PC-3 (cell line): ENCODE results near the gene CIB2. TPM values are rescaled to one million over a fixed set of nuclear protein-coding genes. Genes with fewer than 3 reads are reported as not detected.

Experiments used
- ATAC-seq: fragments of 200-7000 bp; cut with Tn5 transposase; 2 replicates; pipeline ENCODE4 v1.9.1; 2020; ENCODE audit warnings: mild to moderate bottlenecking, moderate library complexity
- BruUV-seq: library from RNA; stranded (reverse); fragments of 400-500 nt; replicated peaks from 2 replicates; lab custom pipeline; 2021; lab: Mats Ljungman, UMichigan
- CTCF ChIA-PET: fragments of 300-600 bp; sonication (Branson Sonifier 250); formaldehyde crosslinking; loops from one replicate; lab custom pipeline; 2022; ENCODE audit warnings: antibody characterized with exemption; lab: Charles Lee
- POLR2A ChIA-PET: fragments of 300-600 bp; sonication (Branson Sonifier 250); formaldehyde crosslinking; loops from one replicate; lab custom pipeline; 2022; ENCODE audit warnings: antibody characterized with exemption; ENCODE audit not compliant: unreplicated experiment; lab: Charles Lee
- DNase-seq: peaks from one replicate; pipeline ENCODE4 v3.0.0-alpha.2; 2015
- H2AFZ ChIP-seq: fragments of 300-600 bp; sonication (generic); 2 replicates; pipeline ENCODE4 v1.6.0; 2016; ENCODE audit warnings: antibody characterized with exemption, low read length
- H3F3A ChIP-seq: fragments of 300-600 bp; sonication (generic); one replicate; pipeline ENCODE4 v1.6.0; 2017; ENCODE audit warnings: antibody characterized with exemption, low read length, control low read depth, mild to moderate bottlenecking; ENCODE audit not compliant: unreplicated experiment
- H3K27ac ChIP-seq: fragments of 300-600 bp; sonication (generic); 2 replicates; pipeline ENCODE4 v1.5.1; 2016; ENCODE audit warnings: mild to moderate bottlenecking, low read length
- H3K27me3 ChIP-seq: fragments of 300-600 bp; sonication (generic); 2 replicates; pipeline ENCODE4 v1.6.1; 2016; ENCODE audit warnings: low read length, mixed read lengths
- H3K36me3 ChIP-seq: fragments of 300-600 bp; sonication (generic); 2 replicates; pipeline ENCODE4 v1.6.1; 2016; ENCODE audit warnings: low read depth, mixed run types, low read length, mixed read lengths
- H3K4me1 ChIP-seq: fragments of 300-600 bp; sonication (generic); 2 replicates; pipeline ENCODE4 v1.5.1; 2016; ENCODE audit warnings: low read length; ENCODE audit not compliant: insufficient read depth
- H3K4me2 ChIP-seq: fragments of 300-600 bp; sonication (generic); 2 replicates; pipeline ENCODE4 v1.6.0; 2016; ENCODE audit warnings: low read length
- H3K4me3 ChIP-seq: fragments of 300-600 bp; sonication (generic); 2 replicates; pipeline ENCODE4 v1.5.1; 2016; ENCODE audit warnings: mild to moderate bottlenecking, low read length, mixed read lengths
- H3K79me2 ChIP-seq: fragments of 300-600 bp; sonication (generic); 2 replicates; pipeline ENCODE4 v1.6.1; 2017; ENCODE audit warnings: low read length, mixed read lengths
- H3K9ac ChIP-seq: fragments of 300-600 bp; sonication (generic); 2 replicates; pipeline ENCODE4 v1.6.0; 2016; ENCODE audit warnings: mild to moderate bottlenecking, low read length
- H3K9me2 ChIP-seq: fragments of 300-600 bp; sonication (generic); replicated peaks from 2 replicates; pipeline ENCODE4 v1.6.1; 2016; ENCODE audit warnings: mixed run types, low read length, mixed read lengths
- H3K9me3 ChIP-seq: fragments of 300-600 bp; sonication (generic); 2 replicates; pipeline ENCODE4 v1.6.1; 2016; ENCODE audit warnings: low read length, mixed read lengths
- H4K20me1 ChIP-seq: fragments of 300-600 bp; sonication (generic); 2 replicates; pipeline ENCODE4 v1.6.1; 2016; ENCODE audit warnings: low read length, mixed read lengths
- EZH2 ChIP-seq: fragments of 300-600 bp; sonication (generic); IDR thresholded peaks from one replicate; pipeline ENCODE4 v1.6.1; 2017; ENCODE audit warnings: antibody characterized with exemption, mild to moderate bottlenecking, low read length; ENCODE audit not compliant: unreplicated experiment
- EZH2phosphoT487 ChIP-seq: fragments of 300-600 bp; sonication (generic); IDR thresholded peaks from 2 replicates; pipeline ENCODE4 v1.6.1; 2018; ENCODE audit warnings: mild to moderate bottlenecking, antibody characterized with exemption, low read length, borderline replicate concordance
- intact Hi-C: fragments of 100-400 bp; cut with micrococcal nuclease; formaldehyde crosslinking; loops from 2 replicates; pipeline ENCODE4 v1.9.0; 2023
- total RNA-seq: library from RNA; depleted of rRNA; stranded (reverse); fragments of >200 nt; gene quantifications from 2 replicates; pipeline ENCODE4 v1.2.3, GENCODE V29; 2014
- TF ChIP-seq, protein P1 (sequence below): fragments of 300-600 bp; sonication (generic); conservative IDR thresholded peaks from 2 replicates; pipeline ENCODE4 v1.5.1; 2017; ENCODE audit warnings: antibody characterized with exemption, low read depth, mild to moderate bottlenecking, low read length

CIB2 gene
- total RNA-seq, 1 experiment from 2014 or later = 10.4 TPM

DNA sequence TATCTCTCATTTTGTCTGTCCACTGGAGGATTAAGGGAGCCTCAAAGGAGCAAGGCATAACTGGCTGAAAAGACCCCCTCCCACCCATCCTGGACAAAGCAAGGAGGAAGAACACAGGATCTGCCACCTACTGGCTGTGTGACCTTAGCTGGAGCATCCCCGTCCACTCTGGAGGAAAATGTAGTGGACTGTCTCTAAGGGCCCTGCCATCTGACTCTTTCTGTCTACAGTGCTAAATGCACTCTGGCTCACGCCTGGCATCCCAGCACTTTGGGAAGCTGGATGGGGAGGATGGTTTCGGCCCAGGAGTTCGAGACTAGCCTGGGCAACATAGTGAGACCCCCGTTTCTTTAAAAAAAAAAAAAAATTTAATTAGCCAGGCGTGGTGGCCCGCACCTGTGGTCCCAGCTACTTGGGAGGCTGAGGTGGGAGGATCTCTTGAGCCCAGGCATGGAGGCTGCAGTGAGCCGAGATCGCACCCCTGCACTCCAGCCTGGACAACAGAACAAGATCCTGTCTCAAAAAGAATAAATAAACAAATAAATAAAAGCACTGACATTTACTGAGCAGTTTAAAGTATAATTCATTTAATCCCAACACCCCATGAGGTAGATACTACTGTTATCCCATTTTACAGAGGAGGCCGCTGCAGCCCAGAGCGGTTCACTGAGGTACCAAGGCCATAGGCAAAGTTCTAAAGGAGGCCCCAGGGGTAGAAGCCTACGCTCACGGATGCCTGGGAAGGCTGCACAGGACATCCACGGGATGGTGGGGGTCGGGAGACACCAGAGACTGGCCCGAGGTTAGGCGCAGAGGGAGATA is 54.8 kb downstream of the CIB2 start:
- Histone ChIP-seq H3K4me2 (peak overlapping the region; percentile 97), H4K20me1 (no peaks in the 10 kb centered on the region), H3K9me2 (no peaks in the 10 kb centered on the region), H2AFZ (peak overlapping the region; percentile 80), H3K4me1 (peaks cover 15% of the 10 kb centered on the region), H3K79me2 (peaks cover 54% of the 10 kb centered on the region), H3F3A (no peaks in the 10 kb centered on the region), H3K27ac (peak overlapping the region; percentile 73; the same call in 1 of the 2 replicates), H3K36me3 (no peaks in the 10 kb centered on the region), H3K27me3 (no peaks in the 10 kb centered on the region), H3K9ac (peak overlapping the region; percentile 62), H3K4me3 (peak overlapping the region; percentile 78), H3K9me3 (no peaks in the 10 kb centered on the region)
- ATAC-seq (peak; percentile 1; the same call in 1 of the 2 replicates), DNase-seq (no peak)
- ChIA-PET POLR2A (no interaction called here), CTCF (no interaction called here)
- intact Hi-C loops = loop anchor here (10.0 kb wide), 1 partner anchor 72 kb away; no protein-coding TSS in a partner anchor
- TF ChIP-seq EZH2 = no peak
- TF ChIP-seq EZH2phosphoT487 = no peak
- TSS peak; percentile 34 for BruUV-seq

DNA sequence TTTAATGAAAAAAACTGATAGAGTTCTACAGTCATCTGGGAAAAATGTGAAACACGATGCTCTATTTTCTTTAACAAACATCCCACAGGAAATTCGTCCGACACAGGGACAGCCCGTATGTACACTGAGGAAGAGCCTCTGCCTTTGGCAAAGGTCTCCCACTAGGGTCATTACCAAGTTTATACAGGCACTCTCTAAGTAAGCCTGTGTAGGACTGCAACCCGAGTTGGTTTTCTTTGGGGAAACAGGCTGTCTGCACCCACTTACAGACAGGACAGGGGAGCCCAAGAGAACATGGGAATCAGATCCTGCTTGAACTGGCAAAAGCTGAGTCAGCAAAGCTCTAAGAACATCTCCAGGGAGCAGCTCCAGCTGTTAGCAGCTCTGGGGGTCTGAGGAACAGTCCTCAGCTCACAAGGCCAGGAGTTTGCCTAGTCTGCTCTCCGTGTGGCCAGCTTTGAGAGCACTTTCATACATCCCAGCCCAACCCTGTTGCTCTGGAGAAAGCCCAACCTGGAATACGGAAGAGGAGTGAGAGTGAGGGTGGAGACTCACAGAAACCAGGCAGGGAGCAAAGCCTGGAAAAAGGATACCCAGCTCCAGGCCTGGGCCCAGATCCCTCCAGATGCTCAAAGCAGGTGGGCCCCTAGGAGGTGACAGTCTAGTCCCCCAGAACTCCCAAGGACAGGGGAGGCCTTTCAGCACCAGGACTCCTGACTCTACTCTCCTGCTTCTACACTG is 55.6 kb downstream of the CIB2 start:
- no TSS peak for BruUV-seq
- TF ChIP-seq, protein P1, sequence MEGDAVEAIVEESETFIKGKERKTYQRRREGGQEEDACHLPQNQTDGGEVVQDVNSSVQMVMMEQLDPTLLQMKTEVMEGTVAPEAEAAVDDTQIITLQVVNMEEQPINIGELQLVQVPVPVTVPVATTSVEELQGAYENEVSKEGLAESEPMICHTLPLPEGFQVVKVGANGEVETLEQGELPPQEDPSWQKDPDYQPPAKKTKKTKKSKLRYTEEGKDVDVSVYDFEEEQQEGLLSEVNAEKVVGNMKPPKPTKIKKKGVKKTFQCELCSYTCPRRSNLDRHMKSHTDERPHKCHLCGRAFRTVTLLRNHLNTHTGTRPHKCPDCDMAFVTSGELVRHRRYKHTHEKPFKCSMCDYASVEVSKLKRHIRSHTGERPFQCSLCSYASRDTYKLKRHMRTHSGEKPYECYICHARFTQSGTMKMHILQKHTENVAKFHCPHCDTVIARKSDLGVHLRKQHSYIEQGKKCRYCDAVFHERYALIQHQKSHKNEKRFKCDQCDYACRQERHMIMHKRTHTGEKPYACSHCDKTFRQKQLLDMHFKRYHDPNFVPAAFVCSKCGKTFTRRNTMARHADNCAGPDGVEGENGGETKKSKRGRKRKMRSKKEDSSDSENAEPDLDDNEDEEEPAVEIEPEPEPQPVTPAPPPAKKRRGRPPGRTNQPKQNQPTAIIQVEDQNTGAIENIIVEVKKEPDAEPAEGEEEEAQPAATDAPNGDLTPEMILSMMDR = no peak
- TF ChIP-seq EZH2 = no peak
- TF ChIP-seq EZH2phosphoT487 = no peak

DNA sequence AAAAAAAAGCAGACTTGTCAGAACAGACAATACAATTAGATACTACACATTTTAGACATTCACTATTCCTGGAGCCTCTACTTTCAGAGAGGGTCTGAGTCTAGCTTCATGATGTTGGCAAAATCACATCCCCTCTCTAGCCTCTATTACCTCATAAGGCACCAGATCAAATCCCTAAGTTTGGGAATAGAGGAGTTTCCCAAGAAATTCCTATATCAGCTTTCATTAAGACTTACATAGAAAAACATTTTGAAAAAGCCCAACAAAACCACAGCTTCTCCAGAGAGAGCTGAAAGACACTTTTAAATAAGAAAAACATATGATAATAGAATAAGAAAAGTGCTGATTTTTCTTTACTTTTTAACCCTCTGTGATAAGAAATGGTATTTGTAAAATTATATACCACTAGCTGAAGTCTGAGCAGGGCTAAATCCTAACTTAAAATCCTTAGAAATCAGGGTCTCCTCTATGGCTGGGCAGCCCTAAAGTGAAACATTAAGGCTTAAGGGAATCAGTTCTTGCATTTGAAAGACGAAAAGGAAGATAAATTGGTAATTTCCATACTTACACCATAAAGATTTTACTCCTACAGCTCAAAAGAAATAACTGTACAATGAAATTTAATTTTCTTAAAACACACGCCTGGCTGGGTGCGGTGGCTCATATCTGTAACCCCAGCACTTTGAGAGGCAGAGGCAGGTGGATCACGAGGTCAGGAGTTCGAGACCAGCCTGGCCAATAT is 58.0 kb downstream of the CIB2 start:
- H4K20me1 ChIP-seq = no peaks in the 10 kb centered on the region
- no TSS peak for BruUV-seq
- no peak overlapping the region for H3K27ac ChIP-seq
- ATAC-seq (no peak), DNase-seq (no peak)
- H3K36me3 ChIP-seq = no peaks in the 10 kb centered on the region
- H3F3A ChIP-seq = no peaks in the 10 kb centered on the region
- H3K4me3 ChIP-seq = no peak overlapping the region
- no peak for TF ChIP-seq EZH2
- TF ChIP-seq, protein P1 = no peak
- TF ChIP-seq EZH2phosphoT487 = no peak
- peaks cover 85% of the 10 kb centered on the region for H3K79me2 ChIP-seq
- ChIA-PET POLR2A (no interaction called here), CTCF (no interaction called here)
- no peaks in the 10 kb centered on the region for H3K27me3 ChIP-seq
- H3K9me2 ChIP-seq = no peaks in the 10 kb centered on the region
- peaks cover 36% of the 10 kb centered on the region for H3K4me1 ChIP-seq
- no peak overlapping the region for H3K9ac ChIP-seq
- H3K4me2 ChIP-seq = no peak overlapping the region
- H3K9me3 ChIP-seq = no peaks in the 10 kb centered on the region
- no peak overlapping the region for H2AFZ ChIP-seq
- intact Hi-C loops = loop anchor here (10.0 kb wide), 1 partner anchor 68 kb away; no protein-coding TSS in a partner anchor

More for the DNA sequence above, 55.6 kb downstream of the CIB2 start:
- ChIA-PET CTCF (no interaction called here), POLR2A (no interaction called here)
- peak overlapping the region; percentile 62 for H3K9ac ChIP-seq
- peak overlapping the region; percentile 97 for H3K4me2 ChIP-seq
- no peaks in the 10 kb centered on the region for H4K20me1 ChIP-seq
- H3K36me3 ChIP-seq = no peaks in the 10 kb centered on the region
- no peaks in the 10 kb centered on the region for H3K9me2 ChIP-seq
- H3K4me3 ChIP-seq = peak overlapping the region; percentile 78
- no peaks in the 10 kb centered on the region for H3K9me3 ChIP-seq
- ATAC-seq (peak; percentile 53), DNase-seq (peak; percentile 75)
- peaks cover 16% of the 10 kb centered on the region for H3K4me1 ChIP-seq
- no peaks in the 10 kb centered on the region for H3F3A ChIP-seq
- H3K27me3 ChIP-seq = no peaks in the 10 kb centered on the region
- intact Hi-C loops = loop anchor here (10.0 kb wide), 1 partner anchor 71 kb away; no protein-coding TSS in a partner anchor
- peak overlapping the region; percentile 45 for H2AFZ ChIP-seq
- H3K27ac ChIP-seq = peak overlapping the region; percentile 73
- peaks cover 60% of the 10 kb centered on the region for H3K79me2 ChIP-seq
